SK-N-SH (cell line): ENCODE data around the gene ZDHHC16.

Experiments
- EP300 ChIP-seq, 2 experiments: IDR thresholded peaks; 2 replicates each; pipeline versions ENCODE4 v1.4.0 to v1.6.1; 2012; ENCODE audit warnings: borderline replicate concordance in 1 of 2, low read depth in 1 of 2, low read length in 1 of 2
- TF ChIP-seq, protein P1 (sequence below): fragments of 200-600 bp; sonication (generic); IDR thresholded peaks from 2 replicates; pipeline ENCODE4 v1.6.1; 2017; ENCODE audit warnings: antibody characterized with exemption, mild to moderate bottlenecking, moderate library complexity
- TF ChIP-seq, protein P2 (sequence below): IDR thresholded peaks from 2 replicates; pipeline ENCODE4 v1.4.0; 2012; ENCODE audit warnings: low read depth

DNA sequence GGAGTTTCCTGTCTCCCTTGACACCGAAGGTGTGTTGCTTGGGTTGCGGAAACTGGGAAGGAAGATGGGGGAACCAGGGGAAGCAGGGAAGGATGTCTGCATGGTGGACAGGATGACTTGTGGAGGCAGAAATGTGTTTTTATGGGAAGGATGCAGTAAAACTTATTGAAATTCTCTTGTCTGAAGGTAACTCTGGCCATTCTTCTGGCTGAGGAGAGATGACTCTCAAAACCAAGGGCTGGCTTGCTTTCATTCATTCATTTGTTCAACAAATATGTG lies 54.3 kb downstream of the ZDHHC16 start:
- TF ChIP-seq, protein P1, sequence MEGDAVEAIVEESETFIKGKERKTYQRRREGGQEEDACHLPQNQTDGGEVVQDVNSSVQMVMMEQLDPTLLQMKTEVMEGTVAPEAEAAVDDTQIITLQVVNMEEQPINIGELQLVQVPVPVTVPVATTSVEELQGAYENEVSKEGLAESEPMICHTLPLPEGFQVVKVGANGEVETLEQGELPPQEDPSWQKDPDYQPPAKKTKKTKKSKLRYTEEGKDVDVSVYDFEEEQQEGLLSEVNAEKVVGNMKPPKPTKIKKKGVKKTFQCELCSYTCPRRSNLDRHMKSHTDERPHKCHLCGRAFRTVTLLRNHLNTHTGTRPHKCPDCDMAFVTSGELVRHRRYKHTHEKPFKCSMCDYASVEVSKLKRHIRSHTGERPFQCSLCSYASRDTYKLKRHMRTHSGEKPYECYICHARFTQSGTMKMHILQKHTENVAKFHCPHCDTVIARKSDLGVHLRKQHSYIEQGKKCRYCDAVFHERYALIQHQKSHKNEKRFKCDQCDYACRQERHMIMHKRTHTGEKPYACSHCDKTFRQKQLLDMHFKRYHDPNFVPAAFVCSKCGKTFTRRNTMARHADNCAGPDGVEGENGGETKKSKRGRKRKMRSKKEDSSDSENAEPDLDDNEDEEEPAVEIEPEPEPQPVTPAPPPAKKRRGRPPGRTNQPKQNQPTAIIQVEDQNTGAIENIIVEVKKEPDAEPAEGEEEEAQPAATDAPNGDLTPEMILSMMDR: no peak
- TF ChIP-seq EP300 (IDR thresholded peaks at IDR 0.05; ENCODE audit: borderline replicate concordance in 1 of 2, low read depth in 1 of 2, low read length in 1 of 2): no peak
- TF ChIP-seq, protein P2, sequence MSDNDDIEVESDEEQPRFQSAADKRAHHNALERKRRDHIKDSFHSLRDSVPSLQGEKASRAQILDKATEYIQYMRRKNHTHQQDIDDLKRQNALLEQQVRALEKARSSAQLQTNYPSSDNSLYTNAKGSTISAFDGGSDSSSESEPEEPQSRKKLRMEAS: no peak
